GM12892 (cell line): ENCODE data around the gene CLUH. TPM values are rescaled to one million over a fixed set of nuclear protein-coding genes. Genes with fewer than 3 reads are reported as not detected.

Source experiments
- DNase-seq: peaks from one replicate; pipeline ENCODE4 v3.0.0; 2011; ENCODE audit not compliant: insufficient read length
- FAIRE-seq: peaks from 2 replicates; lab custom pipeline; 2011; peaks lifted over from hg19 to GRCh38; lab: Jason Lieb, UNC
- POLR2A ChIP-seq: IDR thresholded peaks from 2 replicates; pipeline ENCODE4 v1.6.1; 2011; ENCODE audit warnings: low read depth, low read length, control low read depth
- POLR2AphosphoS5 ChIP-seq: IDR thresholded peaks from 2 replicates; pipeline ENCODE4 v1.6.1; 2011; ENCODE audit warnings: low read depth, low read length, control low read depth
- TAF1 ChIP-seq: IDR thresholded peaks from 2 replicates; pipeline ENCODE4 v1.6.1; 2011; ENCODE audit warnings: low read depth, mild to moderate bottlenecking, control low read depth, low read length, borderline replicate concordance
- polyA plus RNA-seq: library from polyadenylated mRNA; unstranded; fragments of >200 nt; gene quantifications from one replicate; pipeline ENCODE4 v1.2.1, GENCODE V29; 2012; ENCODE audit warnings: missing spikeins, inconsistent platforms; ENCODE audit not compliant: missing spikeins

The CLUH gene
- polyA plus RNA-seq, result 27.1 TPM

DNA sequence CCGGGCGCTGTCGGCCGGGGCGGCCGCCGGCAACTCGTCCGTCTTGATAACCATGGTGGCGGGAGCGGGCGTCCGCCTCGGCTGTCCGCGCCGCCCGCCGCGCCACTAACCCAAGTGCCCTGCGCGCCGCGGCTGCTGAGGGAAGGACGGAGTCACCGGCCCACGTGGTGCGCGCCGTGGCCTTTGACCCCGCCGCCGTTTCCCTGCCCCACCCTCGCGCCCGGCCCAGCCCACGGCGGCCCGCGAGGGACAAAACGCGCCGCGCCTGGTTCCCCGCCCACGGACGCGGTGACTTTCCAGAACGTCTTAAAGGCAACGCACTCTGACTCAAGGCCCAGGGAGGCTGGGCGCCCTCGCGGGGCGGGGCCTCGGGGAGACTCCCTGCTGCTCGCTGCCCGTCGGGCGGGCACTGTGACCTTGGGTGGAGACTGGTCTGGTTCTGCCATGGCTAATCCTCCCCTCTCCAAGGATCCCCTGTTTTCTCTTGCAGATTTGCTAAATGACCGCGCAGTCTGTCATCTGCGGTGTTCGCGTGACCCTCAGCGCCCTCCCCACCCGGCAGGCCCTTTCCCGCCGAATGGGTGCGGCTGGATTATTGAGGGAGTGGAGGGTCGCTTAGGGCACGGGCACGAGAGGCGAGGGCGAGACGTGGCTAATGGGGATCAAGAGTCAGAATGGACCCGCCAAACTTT lies at the start of gene CLUH:
Gene CLUH (minus strand): TSS at position 157 of the 692 bp plus-strand sequence. CDS start 103 bp downstream, at position 54.
- FAIRE-seq (peak; percentile 100), DNase-seq (peak; percentile 98)
- TF ChIP-seq POLR2AphosphoS5, result peak; percentile 56; the same call in 1 of the 2 replicates
- peak; percentile 78 for TF ChIP-seq POLR2A
- TF ChIP-seq TAF1, result peak; percentile 55; the same call in 1 of the 2 replicates

DNA sequence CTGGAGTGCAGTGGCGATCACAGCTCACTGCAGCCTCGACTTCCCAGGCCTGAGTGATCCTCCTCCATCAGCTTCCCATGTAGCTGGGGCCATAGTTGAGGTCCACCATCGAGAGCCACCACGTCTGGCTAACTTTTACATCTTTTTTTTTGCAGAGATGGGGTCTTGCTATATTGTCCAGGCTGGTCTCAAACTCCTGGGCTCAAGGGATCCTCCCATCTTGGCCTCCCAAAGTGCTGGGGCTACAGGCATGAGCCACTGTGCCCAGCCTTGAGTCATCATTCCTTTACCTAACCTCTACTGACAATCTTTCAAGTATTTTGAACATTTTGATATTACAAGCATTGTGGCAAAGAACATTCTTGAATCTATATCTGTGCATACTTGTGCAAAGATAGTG lies 47.3 kb upstream of the CLUH start:
- FAIRE-seq (no peak), DNase-seq (no peak)
- TF ChIP-seq POLR2AphosphoS5 (no peak), TAF1 (no peak), POLR2A (no peak)

- DNase-seq, result no peak
- no peak for FAIRE-seq
- TF ChIP-seq TAF1, result no peak
- no peak for TF ChIP-seq POLR2A
- no peak for TF ChIP-seq POLR2AphosphoS5
Measured at GRCh38 chr17:2755891-2756724, 44.5 kb upstream of the CLUH start.

GRCh38 chr17:2751491-2751890 lies 39.9 kb upstream of the CLUH start:
- FAIRE-seq, result no peak
- TF ChIP-seq POLR2A (no peak), POLR2AphosphoS5 (no peak)

DNA sequence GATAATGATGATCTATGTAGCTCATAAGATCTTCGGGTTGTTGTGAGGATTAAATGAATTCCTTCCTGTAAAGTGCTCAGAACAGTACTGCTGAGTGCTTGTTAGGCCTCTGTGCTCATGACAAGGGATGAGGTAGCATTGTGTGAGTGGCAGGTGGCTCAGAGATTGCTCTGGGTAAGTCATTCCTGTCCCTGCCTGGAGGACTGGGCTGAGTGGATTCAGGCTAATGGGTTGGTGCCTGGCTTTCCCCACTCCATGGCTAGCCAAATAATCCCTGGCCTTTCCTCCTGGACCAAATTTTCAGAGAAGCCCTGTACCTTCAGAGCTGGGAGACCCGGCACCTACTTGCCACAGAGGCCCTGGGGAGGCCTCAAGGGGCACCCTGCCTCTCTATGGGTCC lies 39.2 kb upstream of the CLUH start:
- DNase-seq, result no peak
- FAIRE-seq, result no peak
- TF ChIP-seq POLR2AphosphoS5, result no peak
- TF ChIP-seq TAF1, result no peak
- no peak for TF ChIP-seq POLR2A

More at GRCh38 chr17:2751491-2751890, 39.9 kb upstream of the CLUH start:
- DNase-seq, result no peak

DNA sequence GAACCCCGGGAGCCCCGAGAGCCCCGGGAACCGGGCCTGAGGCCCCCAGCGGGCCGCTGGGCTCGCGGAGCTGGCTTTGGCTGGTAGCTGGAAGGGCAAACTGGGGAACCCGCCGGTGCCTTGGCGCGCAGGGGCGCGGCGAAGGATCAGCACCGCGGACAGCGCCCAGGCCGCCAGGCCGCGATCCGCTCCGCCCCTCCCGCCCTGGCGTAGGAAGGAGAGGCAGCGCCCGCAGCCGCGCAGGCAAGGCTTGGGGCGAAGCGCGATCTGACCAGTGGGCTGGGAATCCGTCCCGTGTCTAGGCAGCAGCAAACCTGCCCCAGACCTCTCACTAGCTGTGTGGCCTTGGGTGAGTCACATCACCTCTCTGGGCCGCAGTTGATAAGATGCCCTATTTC lies 38.2 kb upstream of the CLUH start:
- peak; percentile 73 for FAIRE-seq
- TF ChIP-seq POLR2A (no peak), POLR2AphosphoS5 (no peak), TAF1 (no peak)
- DNase-seq, result peak; percentile 90

GRCh38 chr17:2749058-2749783 lies 37.7 kb upstream of the CLUH start, which contains the start of gene CCDC92B:
Gene CCDC92B, minus strand, starts transcription at chr17:2749652. Its CDS starts 14,507 bp downstream, at chr17:2735145.
- TF ChIP-seq POLR2A (no peak), POLR2AphosphoS5 (no peak)
- FAIRE-seq, result no peak
- DNase-seq, result no peak

DNA sequence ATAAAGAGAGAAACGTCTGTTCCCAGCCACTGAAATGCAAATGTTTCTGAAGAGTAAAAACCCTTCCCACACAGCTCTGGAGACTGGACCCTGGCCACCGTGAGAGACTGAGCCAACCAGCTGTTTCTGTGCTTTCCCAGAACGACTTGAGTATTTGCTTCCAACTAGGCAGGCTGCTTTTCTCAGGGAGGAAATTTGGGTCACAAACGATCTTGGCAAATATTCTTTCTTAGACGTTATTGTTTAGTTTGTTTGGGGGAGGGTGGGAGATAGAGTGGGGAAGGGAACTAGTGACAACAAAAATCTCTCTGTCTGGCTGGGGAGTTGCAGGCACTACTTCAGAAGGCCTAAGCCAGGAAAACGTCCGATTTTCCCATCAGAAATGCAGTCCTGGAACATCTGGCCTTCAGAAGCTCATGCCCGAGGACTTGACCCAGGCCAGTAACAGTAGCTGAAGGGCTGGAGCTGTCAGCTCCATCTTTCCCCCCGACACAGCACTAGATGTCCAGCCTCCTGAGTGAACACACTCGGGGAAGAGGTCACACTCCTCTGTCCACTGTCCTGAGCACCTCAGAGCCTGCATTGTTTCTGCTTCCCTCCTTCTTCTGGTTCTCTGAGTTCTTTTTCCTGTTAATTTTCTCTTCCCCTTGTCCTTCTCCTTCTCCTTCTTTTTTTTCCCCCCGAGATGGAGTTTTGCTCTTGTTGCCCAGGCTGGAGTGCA lies 33.9 kb upstream of the CLUH start:
- DNase-seq (no peak), FAIRE-seq (no peak)
- TF ChIP-seq POLR2AphosphoS5 (no peak), TAF1 (no peak), POLR2A (no peak)

- DNase-seq, result no peak
- TF ChIP-seq TAF1 (no peak), POLR2A (no peak), POLR2AphosphoS5 (no peak)
- no peak for FAIRE-seq
Measured at GRCh38 chr17:2737693-2738092, 26.1 kb upstream of the CLUH start.

DNA sequence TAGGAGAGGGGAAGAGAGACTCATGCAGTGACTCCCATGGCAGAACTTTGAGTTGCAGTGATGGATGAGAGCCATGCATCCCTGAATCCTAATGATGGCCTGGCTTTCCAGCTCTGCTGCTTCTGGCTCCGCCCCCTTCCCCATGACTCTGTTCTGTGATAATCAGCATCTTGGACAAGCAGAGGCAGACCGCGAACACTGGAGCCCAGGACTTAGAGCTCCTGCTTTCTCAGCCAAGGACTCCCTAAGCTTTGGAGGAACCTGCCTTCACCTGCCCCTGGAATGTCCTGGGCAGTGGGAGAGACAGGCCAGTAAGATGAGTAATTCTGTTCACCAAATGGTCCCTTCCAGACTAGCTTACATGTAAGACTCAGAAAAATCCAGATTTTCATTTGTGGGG lies 25.4 kb upstream of the CLUH start:
- FAIRE-seq, result no peak
- TF ChIP-seq TAF1 (no peak), POLR2A (no peak), POLR2AphosphoS5 (no peak)
- no peak for DNase-seq

GRCh38 chr17:2735896-2736295 lies 24.3 kb upstream of the CLUH start:
- no peak for TF ChIP-seq TAF1
- no peak for TF ChIP-seq POLR2AphosphoS5
- no peak for TF ChIP-seq POLR2A
- DNase-seq (no peak), FAIRE-seq (peak; percentile 36)
